ENCODE results near the gene ELOVL2.

DNA sequence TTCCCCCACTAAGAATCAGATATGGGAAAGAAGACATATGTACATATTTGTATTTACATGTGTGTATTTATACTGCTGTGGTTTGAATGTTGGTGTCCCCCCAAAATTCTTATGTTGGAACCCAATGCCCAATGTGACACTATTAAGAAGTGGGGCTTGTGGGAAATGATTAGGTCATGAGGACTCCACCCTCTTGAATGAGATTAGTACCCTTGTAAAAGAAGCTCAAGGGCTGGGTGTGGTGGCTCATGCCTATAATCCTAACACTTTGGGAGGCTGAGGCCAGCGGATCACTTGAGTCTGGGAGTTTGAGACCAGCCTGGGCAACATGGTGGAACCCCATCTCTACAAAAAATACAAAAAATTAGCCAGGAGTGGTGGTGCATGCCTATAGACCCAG is 45.6 kb upstream of the ELOVL2 start:
- TF ChIP-seq CTCF (IDR thresholded peaks at IDR 0.05; ENCODE audit: borderline replicate concordance, extremely low read depth, low read length, poor library complexity, severe bottlenecking): no peak
- TF ChIP-seq EZH2 (IDR thresholded peaks at IDR 0.05; ENCODE audit: borderline replicate concordance, low read depth, low read length, severe bottlenecking): no peak

All from DND-41 (cell line).